Measurements from ENCODE around the gene MUC5AC.

- TF ChIP-seq SP1 (CRISPR knock-in tag; conservative IDR thresholded peaks at IDR 0.05) (no peak), FOXK1 (CRISPR knock-in tag; IDR thresholded peaks at IDR 0.05) (no peak), ZBTB21 (CRISPR knock-in tag; IDR thresholded peaks at IDR 0.05; ENCODE audit: borderline replicate concordance) (no peak), TEAD4 (CRISPR knock-in tag; IDR thresholded peaks at IDR 0.05) (no peak)
Measured at GRCh38 chr11:1222491-1223345, 65.0 kb downstream of the MUC5AC start, which contains the start of gene MUC5B.
